HG02884 (cell line): ENCODE measurements around the gene PLCB1.
"Not testable (repeated sequence)": the region's sequence is repeated elsewhere in the genome, so short reads cannot be mapped to it uniquely, and the experiment has no call there.

Experiments
- ATAC-seq: cut with Tn5 transposase; IDR thresholded peaks from one replicate; pipeline ENCODE4 v1.9.1; 2021; ENCODE audit warnings: mild to moderate bottlenecking, moderate library complexity; ENCODE audit not compliant: unreplicated experiment

Gene PLCB1

GRCh38 chr20:8635837-8636236 is 503.8 kb downstream of the PLCB1 start:
- no peak for ATAC-seq

GRCh38 chr20:8639112-8639778 is 507.2 kb downstream of the PLCB1 start:
- no peak for ATAC-seq

- ATAC-seq: no peak
These were observed 508.4 kb downstream of the PLCB1 start for GRCh38 chr20:8640461-8640860.

DNA sequence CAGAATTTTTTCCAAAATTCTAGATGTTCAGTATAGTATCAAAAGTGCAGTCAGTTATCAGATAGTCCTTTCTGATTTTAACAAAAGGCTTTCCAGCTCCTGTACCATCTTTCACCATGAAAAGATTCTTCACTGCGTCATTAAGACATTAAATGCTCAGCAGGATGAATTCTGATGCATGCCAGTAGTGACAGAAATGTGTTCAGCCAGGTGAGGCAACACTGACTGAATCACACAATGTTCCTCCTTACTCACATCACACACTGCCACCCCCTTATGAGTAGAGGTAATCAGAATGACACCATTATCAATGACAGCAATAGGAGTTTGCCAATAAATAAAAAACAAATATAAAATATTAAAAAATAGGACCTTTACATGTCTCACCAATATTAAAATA is 510.2 kb downstream of the PLCB1 start:
- no peak for ATAC-seq

DNA sequence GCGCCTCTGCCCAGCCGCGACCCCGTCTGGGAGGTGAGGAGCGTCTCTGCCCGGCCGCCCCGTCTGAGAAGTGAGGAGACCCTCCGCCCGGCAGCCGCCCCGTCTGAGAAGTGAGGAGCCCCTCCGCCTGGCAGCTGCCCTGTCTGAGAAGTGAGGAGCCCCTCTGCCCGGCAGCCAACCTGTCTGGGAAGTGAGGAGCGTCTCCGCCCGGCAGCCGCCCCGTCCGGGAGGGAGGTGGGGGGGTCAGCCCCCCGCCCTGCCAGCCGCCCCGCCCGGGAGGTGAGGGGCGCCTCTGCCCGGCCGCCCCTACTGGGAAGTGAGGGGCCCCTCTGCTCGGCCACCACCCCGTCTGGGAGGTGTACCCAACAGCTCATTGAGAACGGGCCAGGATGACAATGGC is 512.4 kb downstream of the PLCB1 start:
- ATAC-seq: not testable (repeated sequence)

DNA sequence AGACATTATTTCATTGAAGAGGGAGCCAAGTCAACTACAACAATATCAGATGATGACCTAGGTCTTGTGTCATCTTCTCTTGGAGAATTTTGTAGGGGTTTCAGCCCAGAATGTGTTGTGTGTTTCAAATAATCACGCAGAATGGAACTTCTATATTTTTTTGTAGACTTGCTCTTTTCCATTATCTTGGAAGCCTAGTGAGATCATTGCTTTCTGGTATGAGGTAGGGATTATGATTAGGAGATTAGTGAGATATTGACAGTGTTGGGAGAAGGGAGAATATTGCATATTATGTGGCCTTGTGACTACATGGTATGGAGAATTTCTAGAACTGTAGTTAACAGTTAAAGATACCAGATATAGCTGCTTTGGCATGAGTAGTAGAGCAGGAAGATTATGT is 513.3 kb downstream of the PLCB1 start:
- no peak for ATAC-seq

DNA sequence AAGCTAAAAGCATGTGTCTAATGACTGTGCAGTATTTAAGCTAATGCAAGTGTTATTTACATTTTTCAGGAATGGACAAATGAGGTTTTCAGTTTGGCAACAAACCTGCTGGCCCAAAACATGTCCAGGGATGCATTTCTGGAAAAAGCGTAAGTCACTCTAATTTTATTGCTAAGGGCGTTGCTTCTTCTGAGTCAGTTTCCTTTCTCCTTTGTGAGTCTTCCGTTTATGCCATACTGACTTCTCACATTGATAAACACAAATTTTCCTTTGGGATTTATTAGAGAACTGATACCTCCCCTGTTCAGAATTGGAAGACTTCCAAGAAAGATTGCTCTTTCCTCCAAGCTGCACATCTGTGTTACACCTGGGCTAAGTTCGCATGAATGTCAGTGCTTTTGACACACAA is 514.0 kb downstream of the PLCB1 start:
- no peak for ATAC-seq

GRCh38 chr20:8646716-8647115 is 514.6 kb downstream of the PLCB1 start:
- no peak for ATAC-seq

DNA sequence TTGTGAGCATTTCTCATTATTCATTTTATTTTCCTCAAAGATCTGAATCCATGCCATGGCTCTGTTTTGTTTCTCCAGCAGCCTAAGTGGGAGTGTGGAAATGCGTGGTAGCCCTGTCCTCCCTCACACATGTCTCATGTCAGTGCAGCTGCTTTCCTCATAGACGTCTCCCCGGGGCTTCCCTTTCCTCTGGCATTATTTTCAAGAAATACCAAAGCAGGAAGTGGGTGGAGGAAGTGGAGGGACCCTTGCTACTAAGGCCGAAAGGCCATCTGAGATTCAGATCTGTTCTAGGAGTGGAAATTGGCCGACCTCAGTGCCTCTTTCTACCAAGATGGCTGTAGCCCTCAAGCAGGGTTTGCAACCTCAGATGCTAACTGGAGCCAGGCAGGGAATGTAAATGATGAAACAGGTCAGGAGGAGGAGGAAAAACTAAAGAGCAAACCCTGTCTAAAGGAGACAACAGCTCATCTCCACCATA is 515.9 kb downstream of the PLCB1 start:
- no peak for ATAC-seq

DNA sequence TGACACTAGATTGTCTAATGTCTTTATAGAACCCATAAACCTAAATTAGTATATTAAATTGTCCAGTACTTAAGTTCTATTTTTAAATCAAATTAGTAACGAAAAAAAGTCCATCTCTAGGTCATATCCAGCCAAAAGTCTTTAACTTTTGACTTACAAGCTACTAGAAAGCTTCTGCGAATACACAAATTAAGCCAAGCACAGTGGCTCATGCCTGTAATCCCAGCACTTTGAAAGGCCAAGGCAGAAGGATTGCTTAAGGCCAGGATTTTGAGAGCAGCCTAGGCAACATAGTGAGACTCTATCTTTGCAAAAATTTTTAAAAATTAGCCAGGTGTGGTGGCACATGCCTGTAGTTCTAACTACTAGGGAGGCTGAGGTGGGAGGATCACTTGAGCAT is 516.4 kb downstream of the PLCB1 start:
- ATAC-seq: no peak

GRCh38 chr20:8652396-8652795 is 520.3 kb downstream of the PLCB1 start:
- no peak for ATAC-seq

DNA sequence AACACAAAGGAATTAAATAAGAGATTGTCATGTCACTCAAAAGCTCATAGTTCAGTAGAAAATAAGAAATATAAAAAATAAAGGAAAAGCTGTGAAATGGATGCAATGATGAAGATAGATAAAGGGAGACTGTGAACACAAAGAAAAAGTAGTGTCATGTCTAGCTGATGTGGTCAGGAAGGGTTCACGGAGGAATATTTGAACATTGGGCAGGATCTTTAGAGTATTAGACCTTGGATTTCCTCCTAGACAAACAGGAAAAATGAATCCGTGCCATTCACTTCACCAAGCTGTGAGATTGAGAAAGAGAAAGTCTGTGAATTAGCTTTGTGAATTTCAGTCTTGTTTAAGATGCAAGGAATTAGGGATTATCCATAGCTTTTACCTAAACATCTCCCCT is 522.4 kb downstream of the PLCB1 start:
- ATAC-seq: no peak

GRCh38 chr20:8656335-8656734 is 524.3 kb downstream of the PLCB1 start:
- no peak for ATAC-seq

DNA sequence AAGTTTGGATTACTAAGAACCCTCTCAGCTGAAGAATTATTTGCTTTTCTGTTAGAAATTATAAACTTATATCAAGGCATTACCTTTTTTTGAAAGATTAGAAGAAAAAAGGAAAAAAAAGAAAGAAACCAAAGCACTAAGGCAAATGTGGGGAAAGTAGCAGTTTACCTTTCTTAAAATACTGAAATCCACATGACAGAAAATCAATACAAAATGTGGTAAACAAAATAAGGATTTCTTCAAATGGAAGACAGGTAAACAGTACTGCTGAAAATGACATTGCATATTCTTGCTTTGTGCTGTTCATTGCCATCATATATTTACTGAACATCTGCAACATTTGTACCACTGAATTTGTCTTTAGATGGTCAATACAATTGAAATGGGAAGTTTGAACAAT is 525.6 kb downstream of the PLCB1 start:
- ATAC-seq: no peak

DNA sequence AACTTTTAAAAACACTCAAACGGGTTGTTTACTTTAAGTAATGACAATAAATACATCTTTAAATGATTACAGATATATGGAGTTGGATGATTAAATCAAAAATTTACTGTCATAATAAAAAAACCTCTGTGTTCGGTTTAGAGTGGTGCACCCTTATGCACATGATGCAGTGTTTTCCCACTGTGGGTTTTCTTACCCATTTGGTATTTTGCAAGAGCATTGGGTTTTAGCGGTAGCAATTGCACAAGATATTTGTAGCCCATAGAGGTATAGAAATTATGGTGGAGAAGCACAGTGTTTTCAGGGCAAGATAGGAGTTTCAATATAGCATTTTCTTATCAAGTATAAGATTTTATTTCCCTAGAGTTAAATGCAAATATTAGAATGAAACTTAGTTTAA is 526.0 kb downstream of the PLCB1 start:
- no peak for ATAC-seq

DNA sequence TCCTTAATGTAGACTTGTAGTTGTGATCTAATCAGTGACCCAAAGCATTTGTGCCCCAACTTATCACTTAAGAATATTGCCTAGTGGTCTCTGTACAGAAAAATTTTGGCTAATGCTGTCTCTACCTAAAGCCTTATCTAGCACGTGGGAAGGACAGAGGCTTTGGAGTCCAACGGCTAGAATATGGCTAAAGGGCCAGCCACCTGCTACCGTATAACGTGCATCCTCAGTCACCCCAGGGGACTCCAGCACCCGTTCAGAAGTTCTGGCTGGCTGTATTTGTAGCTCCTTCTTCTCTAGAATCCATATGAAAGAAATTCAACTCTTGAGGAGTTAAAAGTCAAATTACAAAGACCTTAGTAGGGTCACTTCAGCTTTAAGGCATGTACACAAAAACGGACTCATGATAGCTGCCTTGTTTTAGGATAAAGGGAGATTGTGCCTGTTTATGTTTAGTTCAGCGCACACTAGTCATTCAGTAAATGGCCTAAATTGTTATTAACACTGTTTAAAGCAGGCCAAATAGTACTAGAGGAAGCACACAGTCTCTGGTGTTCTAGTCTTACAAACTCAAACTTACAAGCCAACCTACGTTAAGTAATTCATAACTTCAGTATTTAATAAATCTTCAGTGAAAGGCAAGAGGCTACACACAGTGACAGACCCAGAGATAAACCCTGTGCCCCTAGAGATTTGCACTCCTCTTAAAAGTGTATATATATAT is 529.3 kb downstream of the PLCB1 start:
- no peak for ATAC-seq

DNA sequence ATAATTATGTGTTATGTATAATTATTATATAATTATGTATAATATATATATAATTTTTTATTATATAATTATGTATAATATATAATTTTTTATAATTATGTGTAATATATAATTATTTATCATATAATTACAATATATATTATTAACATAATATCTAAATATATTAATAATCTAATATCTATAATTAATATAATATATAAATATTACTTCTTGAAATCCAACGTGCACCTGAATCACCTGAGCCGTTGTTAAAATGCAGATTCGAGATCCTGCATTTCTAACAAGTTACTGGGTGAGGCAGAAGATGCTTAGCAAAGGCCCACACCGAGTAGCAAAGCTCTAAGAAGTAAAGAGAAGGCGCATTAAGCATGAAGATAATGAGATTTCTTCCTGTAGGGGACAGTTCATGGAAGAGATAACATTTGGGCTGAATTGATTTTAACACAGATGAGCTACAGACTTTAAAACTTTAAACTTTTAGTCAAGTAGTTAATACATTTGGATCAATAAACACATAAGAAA is 530.4 kb downstream of the PLCB1 start:
- ATAC-seq: no peak

- ATAC-seq: no peak
These were observed 531.4 kb downstream of the PLCB1 start for GRCh38 chr20:8663424-8663823.

- no peak for ATAC-seq
These were observed 532.7 kb downstream of the PLCB1 start for GRCh38 chr20:8664778-8665177.

DNA sequence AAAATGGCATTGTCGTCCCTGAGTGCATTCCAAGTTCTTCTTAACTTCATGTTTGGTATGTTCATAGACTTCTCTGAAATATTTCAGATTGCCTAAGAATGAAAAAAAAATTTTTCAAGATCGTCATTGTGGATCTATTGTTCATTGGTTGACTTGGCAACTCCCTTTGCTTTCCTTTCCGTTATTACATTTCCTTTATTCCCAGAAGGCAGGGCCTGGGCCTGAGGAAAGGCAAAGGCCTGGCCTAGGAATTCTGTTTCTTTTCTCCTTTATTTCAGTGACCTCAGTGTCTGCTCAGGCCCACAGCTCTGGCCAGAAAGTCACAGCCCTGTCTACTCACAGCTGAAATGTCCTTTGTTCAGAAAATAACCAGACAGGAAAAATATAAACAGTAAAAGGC is 535.2 kb downstream of the PLCB1 start:
- no peak for ATAC-seq

DNA sequence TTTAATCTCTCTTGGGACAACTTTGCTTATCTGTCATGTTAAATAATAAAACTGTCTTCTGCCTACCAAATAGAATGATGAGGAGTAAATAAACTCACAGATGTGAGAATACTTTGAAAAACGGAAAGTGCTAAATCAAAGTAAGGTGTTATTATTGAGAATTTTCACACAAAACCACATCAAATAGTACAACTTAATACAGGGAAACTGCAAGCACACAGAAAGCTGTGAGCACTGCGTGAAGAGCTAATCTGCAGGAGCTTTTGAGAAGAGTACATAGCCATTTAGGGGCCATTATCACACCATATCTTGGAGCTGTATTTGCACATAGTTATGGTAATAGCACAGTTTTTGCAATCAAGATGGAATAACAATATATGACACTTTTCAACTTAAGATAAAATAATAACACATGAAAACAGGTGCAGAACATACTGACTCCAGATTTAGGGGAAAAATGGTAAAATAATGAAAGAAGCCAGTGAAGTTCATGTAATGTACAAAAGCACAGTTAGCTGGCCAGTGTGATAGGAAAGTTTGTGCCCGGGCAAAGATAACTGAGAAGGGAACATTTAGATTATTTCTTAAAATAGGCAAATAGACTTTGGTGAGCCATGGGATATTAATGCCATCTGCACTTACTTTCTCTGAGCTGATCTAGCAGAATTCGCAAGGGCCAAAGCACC is 538.3 kb downstream of the PLCB1 start:
- ATAC-seq: no peak

GRCh38 chr20:8670893-8671215 is 538.8 kb downstream of the PLCB1 start:
- ATAC-seq: no peak
